ENCODE data around the gene CHST8. TPM values are rescaled to one million over a fixed set of nuclear protein-coding genes. Genes with fewer than 3 reads are reported as not detected.

The CHST8 gene
- total RNA-seq, 4 donors from 2014 or later, result 0.39 to 4.4 (median 0.96) TPM

GRCh38 chr19:33755099-33756035 is 133.6 kb downstream of the CHST8 start:
- no peak for TF ChIP-seq POLR2A (IDR thresholded peaks at IDR 0.05)
- no peak for TF ChIP-seq CTCF (IDR thresholded peaks at IDR 0.05)
- TF ChIP-seq EP300 (IDR thresholded peaks at IDR 0.05), result no peak
- WGBS, 2 donors, result 46 to 51% methylated on average over 21 to 26 of the region's 26 CpGs
- no peaks in the 10 kb centered on the region for H3K27me3 ChIP-seq
- no peak for DNase-seq (ENCODE audit: low spot score in 2 of 2)
- no peaks in the 10 kb centered on the region for H3K36me3 ChIP-seq
- H3K27ac ChIP-seq, result no peak overlapping the region
- H3K4me1 ChIP-seq, result no peaks in the 10 kb centered on the region
- H3K4me3 ChIP-seq, result no peak overlapping the region
- H3K9me3 ChIP-seq, result no peaks in the 10 kb centered on the region

GRCh38 chr19:33756177-33756576 is 134.4 kb downstream of the CHST8 start:
- Histone ChIP-seq H3K27ac (no peak overlapping the region), H3K36me3 (no peaks in the 10 kb centered on the region), H3K27me3 (no peaks in the 10 kb centered on the region), H3K4me1 (no peaks in the 10 kb centered on the region), H3K9me3 (no peaks in the 10 kb centered on the region), H3K4me3 (no peak overlapping the region)
- DNase-seq (ENCODE audit: low spot score in 2 of 2), result no peak
- WGBS, 2 donors, result 84 to 88% methylated on average over 11 of the region's 11 CpGs
- no peak for TF ChIP-seq POLR2A (IDR thresholded peaks at IDR 0.05)
- TF ChIP-seq EP300 (IDR thresholded peaks at IDR 0.05), result no peak
- no peak for TF ChIP-seq CTCF (IDR thresholded peaks at IDR 0.05)

- no peaks in the 10 kb centered on the region for H3K4me1 ChIP-seq
- no peak overlapping the region for H3K27ac ChIP-seq
- no peak for DNase-seq (ENCODE audit: low spot score in 2 of 2)
- H3K9me3 ChIP-seq, result no peaks in the 10 kb centered on the region
- H3K36me3 ChIP-seq, result no peaks in the 10 kb centered on the region
- WGBS, 2 donors, result 31 to 38% methylated on average over 12 of the region's 12 CpGs
- H3K4me3 ChIP-seq, result no peak overlapping the region
- no peaks in the 10 kb centered on the region for H3K27me3 ChIP-seq
- TF ChIP-seq CTCF (IDR thresholded peaks at IDR 0.05) (no peak), EP300 (IDR thresholded peaks at IDR 0.05) (no peak), POLR2A (IDR thresholded peaks at IDR 0.05) (no peak)
Observed at GRCh38 chr19:33758541-33759013, 136.8 kb downstream of the CHST8 start.

GRCh38 chr19:33759356-33759755 is 137.6 kb downstream of the CHST8 start:
- TF ChIP-seq POLR2A (IDR thresholded peaks at IDR 0.05), result no peak
- TF ChIP-seq CTCF (IDR thresholded peaks at IDR 0.05), result no peak
- no peak for TF ChIP-seq EP300 (IDR thresholded peaks at IDR 0.05)
- Histone ChIP-seq H3K9me3 (no peaks in the 10 kb centered on the region), H3K36me3 (no peaks in the 10 kb centered on the region), H3K27me3 (no peaks in the 10 kb centered on the region), H3K4me3 (no peak overlapping the region), H3K4me1 (no peaks in the 10 kb centered on the region), H3K27ac (no peak overlapping the region)
- no peak for DNase-seq (ENCODE audit: low spot score in 2 of 2)
- whole genome bisulfite sequencing, 2 donors, result 82 to 87% methylated on average over 7 of the region's 7 CpGs

GRCh38 chr19:33763633-33764371 is 142.0 kb downstream of the CHST8 start:
- Histone ChIP-seq H3K4me3 (no peak overlapping the region), H3K36me3 (no peaks in the 10 kb centered on the region), H3K27ac (no peak overlapping the region), H3K27me3 (no peaks in the 10 kb centered on the region), H3K4me1 (no peaks in the 10 kb centered on the region), H3K9me3 (no peaks in the 10 kb centered on the region)
- no peak for TF ChIP-seq CTCF (IDR thresholded peaks at IDR 0.05)
- TF ChIP-seq EP300 (IDR thresholded peaks at IDR 0.05), result no peak
- no peak for TF ChIP-seq POLR2A (IDR thresholded peaks at IDR 0.05)
- WGBS, 2 donors, result 62 to 72% methylated on average over 11 of the region's 11 CpGs
- DNase-seq (ENCODE audit: low spot score in 2 of 2), result no peak
